Fibroblast of the aortic adventitia (primary cell): ENCODE results near the gene NRXN3. TPM values are rescaled to one million over a fixed set of nuclear protein-coding genes. Genes with fewer than 3 reads are reported as not detected.
A peak's percentile ranks its signal among the peaks of the same experiment; 100 is the strongest.

Experiments
- DNase-seq: peaks from one replicate; pipeline ENCODE4 v3.0.0-alpha.2; 2010; ENCODE audit warnings: low read depth
- H3K4me3 ChIP-seq: 2 replicates; pipeline ENCODE4 v1.5.1; 2011; ENCODE audit warnings: low read depth, mild to moderate bottlenecking, control low read depth, low read length, moderate library complexity
- total RNA-seq: library from RNA; depleted of rRNA; stranded (reverse); fragments of >200 nt; gene quantifications from 2 replicates; pipeline ENCODE4 v1.2.3, GENCODE V29; 2012; ENCODE audit warnings: low replicate concordance
- TF ChIP-seq, protein P1 (sequence below): IDR thresholded peaks from 2 replicates; pipeline ENCODE4 v1.5.1; 2011; ENCODE audit warnings: mild to moderate bottlenecking, low read length, control low read depth, inconsistent platforms; ENCODE audit not compliant: insufficient read depth

Gene NRXN3
- total RNA-seq, 1 donor, result 0.18 TPM

DNA sequence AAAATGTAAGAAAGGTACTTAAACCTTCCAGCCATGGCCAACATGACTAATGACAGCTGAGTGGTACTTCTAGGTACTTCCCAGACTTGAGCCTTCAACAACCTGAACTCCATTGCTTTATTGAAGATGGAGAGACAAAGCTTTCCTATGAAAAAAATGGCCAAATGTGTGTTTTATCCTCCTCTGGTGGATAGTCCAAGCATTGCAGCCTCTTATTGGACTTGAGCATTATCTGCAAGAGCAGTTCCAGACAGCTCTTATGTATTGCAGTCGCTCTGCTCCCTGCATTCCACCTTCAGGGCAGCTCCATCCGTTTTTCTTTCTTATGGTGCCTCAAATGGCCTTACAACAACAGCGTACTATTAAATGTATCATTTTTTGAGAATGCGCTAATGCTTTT is 588.2 kb downstream of the NRXN3 start:
- TF ChIP-seq, protein P1, sequence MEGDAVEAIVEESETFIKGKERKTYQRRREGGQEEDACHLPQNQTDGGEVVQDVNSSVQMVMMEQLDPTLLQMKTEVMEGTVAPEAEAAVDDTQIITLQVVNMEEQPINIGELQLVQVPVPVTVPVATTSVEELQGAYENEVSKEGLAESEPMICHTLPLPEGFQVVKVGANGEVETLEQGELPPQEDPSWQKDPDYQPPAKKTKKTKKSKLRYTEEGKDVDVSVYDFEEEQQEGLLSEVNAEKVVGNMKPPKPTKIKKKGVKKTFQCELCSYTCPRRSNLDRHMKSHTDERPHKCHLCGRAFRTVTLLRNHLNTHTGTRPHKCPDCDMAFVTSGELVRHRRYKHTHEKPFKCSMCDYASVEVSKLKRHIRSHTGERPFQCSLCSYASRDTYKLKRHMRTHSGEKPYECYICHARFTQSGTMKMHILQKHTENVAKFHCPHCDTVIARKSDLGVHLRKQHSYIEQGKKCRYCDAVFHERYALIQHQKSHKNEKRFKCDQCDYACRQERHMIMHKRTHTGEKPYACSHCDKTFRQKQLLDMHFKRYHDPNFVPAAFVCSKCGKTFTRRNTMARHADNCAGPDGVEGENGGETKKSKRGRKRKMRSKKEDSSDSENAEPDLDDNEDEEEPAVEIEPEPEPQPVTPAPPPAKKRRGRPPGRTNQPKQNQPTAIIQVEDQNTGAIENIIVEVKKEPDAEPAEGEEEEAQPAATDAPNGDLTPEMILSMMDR, result peak; percentile 59
- no peak overlapping the region for H3K4me3 ChIP-seq
- peak; percentile 31 for DNase-seq

DNA sequence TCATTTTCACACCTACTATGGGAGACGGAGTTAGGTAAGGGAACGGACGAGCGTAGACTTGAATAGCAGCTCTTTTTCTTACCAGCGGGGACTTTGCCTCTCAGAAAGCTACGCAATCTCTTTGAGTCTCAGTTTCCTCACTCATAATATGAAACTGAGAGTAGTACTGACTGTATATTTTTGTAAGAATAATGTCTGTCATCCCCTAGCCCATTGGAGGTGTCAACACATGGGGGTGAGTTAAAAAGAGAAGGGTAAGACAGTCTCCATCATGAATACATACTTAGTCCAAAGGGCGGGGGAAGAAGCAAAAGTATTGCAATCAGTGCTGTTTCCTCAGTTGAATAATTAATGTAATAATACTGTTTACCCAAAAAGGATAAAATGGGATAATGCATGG is 592.2 kb downstream of the NRXN3 start:
- no peak overlapping the region for H3K4me3 ChIP-seq
- DNase-seq, result no peak
- TF ChIP-seq, protein P1, result no peak

DNA sequence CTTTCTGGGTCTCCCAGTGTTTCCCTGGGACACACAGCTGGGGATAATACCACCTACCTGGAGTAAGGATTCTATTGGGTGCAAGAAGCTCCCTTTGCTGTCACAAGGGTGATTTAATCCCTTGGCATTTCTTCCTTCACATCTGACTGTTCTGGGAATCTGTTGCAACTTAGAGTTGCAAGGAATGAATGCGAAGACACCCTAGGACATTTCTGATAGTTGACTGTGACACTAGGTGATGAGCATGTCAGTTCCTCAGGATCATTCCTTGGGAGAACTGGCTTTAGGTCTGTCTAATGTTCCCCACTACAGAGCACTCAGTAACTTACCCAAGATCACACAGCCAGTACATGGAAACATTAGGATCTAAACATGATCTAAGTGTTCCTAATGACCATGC is 593.6 kb downstream of the NRXN3 start:
- TF ChIP-seq, protein P1, result no peak
- H3K4me3 ChIP-seq, result no peak overlapping the region
- DNase-seq, result no peak

DNA sequence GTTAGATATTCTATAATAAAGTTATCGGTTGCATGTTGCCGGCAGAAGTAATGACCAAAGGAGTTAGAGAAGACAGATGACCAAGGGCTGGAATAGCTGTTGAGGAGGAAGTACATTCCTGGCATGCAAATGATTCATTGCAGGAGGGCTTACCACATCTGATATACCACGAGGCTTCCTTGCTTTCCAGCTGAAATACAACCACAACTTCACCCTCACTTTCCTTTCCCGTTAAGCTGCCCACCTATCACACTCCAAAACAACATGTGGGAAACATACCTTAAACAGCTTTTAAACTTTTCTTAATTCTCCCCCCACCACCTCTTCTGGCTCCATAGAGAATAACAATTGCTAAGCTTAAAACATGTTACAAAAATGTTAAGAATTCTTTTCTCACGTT is 594.1 kb downstream of the NRXN3 start:
- H3K4me3 ChIP-seq, result no peak overlapping the region
- TF ChIP-seq, protein P1, result no peak
- DNase-seq, result peak; percentile 3

DNA sequence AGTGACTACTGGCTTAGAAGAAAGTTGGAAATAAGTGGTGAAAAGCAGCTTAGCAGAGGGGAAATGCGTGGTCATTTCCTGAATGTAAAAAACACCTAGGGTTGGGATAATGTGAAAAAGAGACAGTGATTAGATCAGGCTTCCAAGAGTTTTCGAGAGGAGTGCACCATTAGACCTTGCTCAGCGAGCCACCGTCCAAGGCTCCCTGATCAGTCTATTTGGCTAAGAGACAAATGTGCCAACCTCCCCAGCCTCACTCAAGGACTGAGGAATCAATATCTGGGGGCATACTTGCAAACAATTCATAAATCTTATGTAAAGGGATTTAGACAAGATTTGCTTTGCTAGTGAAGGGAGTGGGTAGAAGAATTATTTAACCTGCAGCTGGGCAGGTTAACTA is 594.5 kb downstream of the NRXN3 start:
- H3K4me3 ChIP-seq, result no peak overlapping the region
- TF ChIP-seq, protein P1, result no peak
- no peak for DNase-seq

DNA sequence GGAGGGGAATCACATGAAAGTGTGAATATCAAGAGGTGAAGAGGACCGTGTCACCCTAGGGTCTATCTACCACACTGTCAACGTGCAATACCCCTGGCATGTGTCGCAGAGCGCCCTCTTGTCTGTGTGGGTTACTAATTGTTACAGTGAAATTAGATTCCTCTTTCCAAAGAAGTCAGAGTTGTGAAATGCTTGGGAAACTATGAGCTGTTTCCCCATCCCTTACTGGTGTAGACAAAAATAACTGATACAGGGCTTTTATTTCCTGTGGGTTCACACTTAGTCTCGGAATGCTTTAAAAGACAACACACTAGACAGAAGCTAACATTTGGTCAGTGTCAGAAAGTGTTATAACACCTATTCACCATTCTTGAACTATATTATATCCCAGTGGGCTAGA is 597.3 kb downstream of the NRXN3 start:
- TF ChIP-seq, protein P1, result no peak
- no peak overlapping the region for H3K4me3 ChIP-seq
- DNase-seq, result no peak

DNA sequence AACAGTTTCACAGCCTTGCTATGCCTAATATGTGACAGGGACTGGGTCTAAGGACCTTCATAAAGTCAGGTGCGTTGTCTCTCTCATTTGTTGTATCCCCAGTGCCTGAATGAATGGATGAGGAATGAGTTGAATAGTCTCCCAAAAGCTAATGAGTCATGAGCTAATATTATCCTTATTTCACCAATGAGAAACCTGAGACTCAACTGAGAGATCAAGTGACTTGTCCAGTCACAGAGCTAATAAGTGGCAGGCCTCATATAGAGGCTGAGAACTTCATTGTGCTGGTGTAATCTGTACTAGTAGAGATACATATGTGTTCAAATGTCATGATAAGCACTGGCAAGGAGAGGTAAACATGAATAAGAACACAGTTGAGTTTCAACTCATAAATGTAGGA is 612.4 kb downstream of the NRXN3 start:
- no peak for DNase-seq
- TF ChIP-seq, protein P1, result no peak
- H3K4me3 ChIP-seq, result no peak overlapping the region
